ENCODE data around the gene ERBB4. TPM values are rescaled to one million over a fixed set of nuclear protein-coding genes. Genes with fewer than 3 reads are reported as not detected.

Gene ERBB4
- total RNA-seq, 4 donors from 2014 or later = 5.5 to 21.0 (median 18.3) TPM

- Histone ChIP-seq H3K4me3 (replicated peaks in 1 of 3) (no peak overlapping the region), H3K36me3 (no peaks in the 10 kb centered on the region), H3K27ac (no peak overlapping the region), H3K9me3 (no peaks in the 10 kb centered on the region), H3K27me3 (no peaks in the 10 kb centered on the region), H3K4me1 (no peaks in the 10 kb centered on the region)
- TF ChIP-seq POLR2A (IDR thresholded peaks at IDR 0.05) (no peak), CTCF (IDR thresholded peaks at IDR 0.05) (no peak)
- WGBS, 2 donors = 85 to 88% methylated on average over 2 of the region's 2 CpGs
- DNase-seq = no peak
- intact Hi-C loops (cut with DNase I) = no loop called here
Observed at GRCh38 chr2:211396815-211397214, 1141.8 kb downstream of the ERBB4 start.

- WGBS, 2 donors = 57 to 63% methylated on average over 3 of the region's 3 CpGs
- Histone ChIP-seq H3K36me3 (no peaks in the 10 kb centered on the region), H3K27ac (no peak overlapping the region), H3K27me3 (no peaks in the 10 kb centered on the region), H3K4me3 (replicated peaks in 1 of 3) (no peak overlapping the region), H3K4me1 (no peaks in the 10 kb centered on the region), H3K9me3 (no peaks in the 10 kb centered on the region)
- no peak for DNase-seq
- intact Hi-C loops (cut with DNase I) = no loop called here
- TF ChIP-seq POLR2A (IDR thresholded peaks at IDR 0.05) (no peak), CTCF (IDR thresholded peaks at IDR 0.05) (no peak)
Observed at GRCh38 chr2:211391189-211391567, 1147.4 kb downstream of the ERBB4 start.

DNA sequence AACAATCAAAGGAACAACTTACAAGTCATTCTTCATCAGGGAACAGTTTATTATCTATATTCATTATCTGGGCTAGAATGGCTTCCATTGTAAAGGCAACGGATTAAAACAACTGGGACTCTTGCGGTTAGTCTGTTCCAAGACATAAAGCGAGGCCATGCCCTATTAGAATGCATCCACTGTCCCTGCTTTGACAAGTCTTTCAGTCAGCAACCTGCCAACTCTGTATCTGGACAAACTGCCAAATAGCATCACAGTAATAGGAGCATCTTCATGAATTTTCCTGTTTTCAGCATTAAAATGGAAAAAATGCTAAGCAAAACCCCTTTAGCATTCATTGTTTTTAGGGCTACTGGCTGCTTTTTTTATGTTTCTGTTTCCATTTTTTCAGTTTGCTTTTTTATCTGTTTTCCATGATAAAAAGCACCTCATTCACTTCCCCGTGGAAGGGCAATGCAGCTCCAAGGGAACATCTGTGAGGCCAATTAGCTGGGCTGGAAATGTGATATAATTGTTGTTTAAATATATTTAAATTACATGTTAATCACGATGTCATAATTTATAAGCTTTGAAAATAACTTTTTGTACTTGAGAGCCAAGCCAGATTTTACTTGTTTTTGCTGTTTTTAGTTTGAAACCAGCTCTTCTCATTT lies 1147.9 kb downstream of the ERBB4 start:
- DNase-seq = no peak
- Histone ChIP-seq H3K4me1 (no peaks in the 10 kb centered on the region), H3K27me3 (no peaks in the 10 kb centered on the region), H3K27ac (no peak overlapping the region), H3K9me3 (no peaks in the 10 kb centered on the region), H3K4me3 (replicated peaks in 1 of 3) (no peak overlapping the region), H3K36me3 (no peaks in the 10 kb centered on the region)
- TF ChIP-seq POLR2A (IDR thresholded peaks at IDR 0.05) (no peak), CTCF (IDR thresholded peaks at IDR 0.05) (no peak)
- intact Hi-C loops (cut with DNase I) = no loop called here
- 69 to 76% methylated on average over 5 of the region's 5 CpGs for WGBS, 2 donors

DNA sequence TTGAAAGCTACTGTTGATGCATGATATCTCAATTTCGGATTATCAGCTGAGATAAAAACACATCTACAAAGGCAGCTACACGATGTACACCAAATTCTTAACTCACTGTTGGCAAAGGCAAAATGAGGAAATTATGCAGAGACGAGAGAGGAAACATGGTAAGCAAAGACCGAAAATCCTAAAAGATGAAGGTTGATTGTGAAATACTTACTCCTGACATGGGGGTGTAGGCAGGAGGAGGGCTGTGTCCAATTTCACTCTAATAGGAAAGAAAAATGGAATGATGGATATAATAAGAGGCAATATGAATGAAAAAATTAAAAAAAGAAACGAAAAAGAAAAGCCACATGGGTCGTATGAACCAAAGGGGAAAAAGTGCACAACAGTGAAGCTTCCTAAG lies 1150.9 kb downstream of the ERBB4 start:
- Histone ChIP-seq H3K27me3 (no peaks in the 10 kb centered on the region), H3K27ac (no peak overlapping the region), H3K4me3 (replicated peaks in 1 of 3) (no peak overlapping the region), H3K4me1 (no peaks in the 10 kb centered on the region), H3K9me3 (no peaks in the 10 kb centered on the region), H3K36me3 (no peaks in the 10 kb centered on the region)
- no peak for DNase-seq
- 83 to 88% methylated on average over 6 of the region's 6 CpGs for WGBS, 2 donors
- TF ChIP-seq POLR2A (IDR thresholded peaks at IDR 0.05) (no peak), CTCF (IDR thresholded peaks at IDR 0.05) (no peak)
- intact Hi-C loops (cut with DNase I) = no loop called here

DNA sequence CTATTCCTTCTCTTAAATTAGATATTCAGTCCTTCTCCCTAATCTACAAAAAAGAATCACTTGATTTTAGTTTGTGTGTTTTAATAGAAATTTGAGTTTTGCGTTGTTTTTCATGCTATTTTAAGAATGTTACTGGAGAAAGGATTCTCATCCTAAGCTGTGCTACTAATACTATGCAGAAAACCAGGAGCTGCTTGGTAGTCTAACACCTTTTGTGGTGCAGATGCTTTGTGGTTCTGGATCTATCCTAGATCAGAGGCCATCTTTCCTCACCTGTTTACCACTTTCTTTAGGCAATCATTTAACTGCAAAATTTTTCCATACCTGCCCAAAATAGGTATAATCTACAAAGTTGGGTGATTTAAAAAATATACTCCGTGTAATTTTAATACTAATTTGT lies 1158.6 kb downstream of the ERBB4 start:
- no peaks in the 10 kb centered on the region for H3K4me1 ChIP-seq
- intact Hi-C loops (cut with DNase I) = no loop called here
- WGBS, 2 donors = 88 to 96% methylated on average over 2 of the region's 2 CpGs
- TF ChIP-seq POLR2A (IDR thresholded peaks at IDR 0.05) (no peak), CTCF (IDR thresholded peaks at IDR 0.05) (no peak)
- no peak for DNase-seq
- H3K27me3 ChIP-seq = no peaks in the 10 kb centered on the region
- no peaks in the 10 kb centered on the region for H3K36me3 ChIP-seq
- H3K9me3 ChIP-seq = no peaks in the 10 kb centered on the region
- no peak overlapping the region for H3K4me3 ChIP-seq (replicated peaks in 1 of 3)
- no peak overlapping the region for H3K27ac ChIP-seq
